Activated naive CD4-positive, alpha-beta T cell treated with Interleukin-2 at 50 U/mL for 16 hours (primary cell): ENCODE results near the gene DNAI2.
"Not testable (repeated sequence)": the region's sequence is repeated elsewhere in the genome, so short reads cannot be mapped to it uniquely, and the experiment has no call there.

Experiments
- DNase-seq: peaks from one replicate; pipeline ENCODE4 v3.0.0-alpha.2; 2020

Gene DNAI2

DNA sequence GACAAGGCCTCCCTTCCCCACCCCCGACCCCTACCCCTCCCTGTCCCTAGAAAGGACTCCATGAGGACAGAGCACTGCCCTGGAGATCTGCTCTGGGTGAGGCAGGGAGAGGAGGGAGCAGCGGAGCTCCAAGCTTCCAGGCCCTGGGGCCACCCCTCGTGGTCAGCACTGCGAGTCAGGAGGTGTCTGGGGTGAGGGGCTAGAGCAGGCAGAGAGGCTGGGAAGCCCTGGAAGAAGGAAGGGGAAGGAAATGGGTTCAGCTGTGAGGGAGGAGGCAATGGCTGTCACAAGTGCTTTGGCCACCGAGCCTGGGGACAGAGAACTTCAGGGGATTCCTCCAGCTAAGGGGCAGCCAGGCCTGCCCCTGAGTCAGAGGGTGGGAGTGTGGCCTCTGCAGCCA is 28.2 kb upstream of the DNAI2 start:
- DNase-seq: no peak

DNA sequence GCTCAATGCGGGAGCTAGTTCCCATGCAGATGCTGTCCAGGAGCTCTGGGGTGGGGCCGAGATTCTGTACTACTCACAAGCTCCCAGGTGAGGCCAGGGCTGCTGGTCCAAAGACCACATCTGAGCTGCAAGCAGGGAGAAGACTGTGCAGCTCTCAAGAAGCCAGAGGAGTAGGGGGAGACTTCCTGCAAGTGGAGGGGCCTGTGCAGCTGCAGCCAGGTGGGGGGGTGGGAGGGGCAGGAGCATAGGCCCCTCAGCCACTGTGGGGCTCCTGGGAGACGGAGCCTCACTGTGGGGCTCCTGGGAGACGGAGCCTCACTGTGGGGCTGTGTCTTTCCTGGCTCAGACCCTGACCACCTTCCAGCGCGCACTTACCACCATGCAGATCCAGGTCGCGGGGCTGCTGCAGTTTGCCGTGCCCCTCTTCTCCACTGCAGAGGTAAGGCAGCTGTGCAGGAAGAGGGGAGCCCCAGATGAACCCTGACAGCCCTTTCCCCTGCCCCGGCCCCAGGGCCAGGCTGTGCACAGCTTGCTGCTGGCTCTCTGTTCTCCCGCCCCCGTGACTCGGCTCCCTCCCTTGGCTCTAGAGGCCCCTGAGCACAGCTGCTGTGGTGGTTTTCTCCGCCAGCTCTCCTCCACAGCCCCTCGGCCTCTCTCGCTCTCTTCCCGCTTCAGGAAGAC is 24.3 kb upstream of the DNAI2 start:
- no peak for DNase-seq

DNA sequence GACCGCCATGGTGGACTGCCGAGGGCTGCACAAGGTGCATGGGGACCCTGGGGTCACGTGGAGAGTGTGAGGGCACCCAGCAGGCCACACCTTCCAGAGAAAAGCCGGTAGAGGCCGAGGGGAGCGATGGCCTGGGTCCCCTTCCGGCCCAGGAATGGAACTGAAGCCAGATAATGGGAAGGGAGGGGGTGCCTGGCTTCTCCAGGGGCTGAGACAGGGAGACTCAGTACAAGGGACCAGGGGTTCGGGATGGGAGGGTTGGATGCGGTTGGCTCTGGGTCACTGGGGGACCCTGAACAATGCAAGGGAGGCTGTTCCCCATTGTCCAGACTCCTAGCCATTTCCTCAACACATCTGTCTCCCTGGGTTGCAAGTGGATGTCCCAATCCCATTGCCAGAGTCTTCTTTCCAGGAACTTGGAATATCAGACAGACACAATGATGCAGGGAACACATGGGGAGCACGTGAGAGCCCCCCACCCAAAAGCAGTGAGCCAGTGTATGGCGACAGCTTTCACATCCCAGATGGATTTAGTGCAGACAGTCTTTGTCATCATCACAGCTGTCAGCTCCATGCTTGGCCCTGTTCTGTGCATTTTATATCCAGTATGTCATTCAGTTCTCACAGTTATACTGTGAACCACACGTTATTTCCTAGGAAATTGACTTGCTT is 23.6 kb upstream of the DNAI2 start:
- DNase-seq: no peak

DNA sequence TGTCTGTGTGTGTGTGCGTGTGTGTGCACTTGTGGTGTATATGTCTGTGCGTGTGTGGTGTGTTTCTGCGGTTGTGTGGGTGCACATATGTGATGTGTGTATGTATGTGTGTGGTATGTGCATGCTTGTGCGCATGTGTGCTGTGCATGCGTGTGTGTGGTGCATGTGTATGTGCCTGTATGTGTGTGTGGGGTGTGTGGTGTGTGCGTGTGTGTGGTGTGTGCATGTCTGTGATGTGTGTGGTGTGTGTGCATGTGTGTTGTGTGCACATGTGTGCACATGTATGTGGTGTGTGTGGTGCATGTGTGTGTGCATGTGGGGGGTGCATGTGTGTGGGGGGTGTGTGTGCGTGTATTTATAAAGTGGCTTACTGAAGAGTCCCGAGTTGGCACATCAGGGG is 23.0 kb upstream of the DNAI2 start:
- no peak for DNase-seq

DNA sequence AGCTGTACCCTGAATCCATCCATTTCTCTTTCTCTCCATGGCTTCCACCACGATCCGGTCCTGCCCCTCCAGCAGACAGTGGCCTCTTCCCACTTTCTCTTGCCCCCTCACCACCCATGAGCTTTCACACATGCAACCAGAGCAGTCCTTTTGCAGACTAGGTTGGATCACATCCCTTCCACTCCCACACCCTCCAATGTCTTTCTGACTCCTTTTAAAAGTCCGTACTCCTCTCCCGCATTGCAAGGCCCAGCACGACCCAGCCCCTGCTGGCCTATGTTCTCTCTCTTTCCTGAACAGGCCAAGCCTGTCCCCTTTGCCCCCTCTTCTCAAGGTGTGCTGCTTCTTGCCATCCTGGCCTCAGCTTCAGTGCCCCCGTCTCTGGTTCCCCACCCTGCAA is 22.5 kb upstream of the DNAI2 start:
- no peak for DNase-seq

DNA sequence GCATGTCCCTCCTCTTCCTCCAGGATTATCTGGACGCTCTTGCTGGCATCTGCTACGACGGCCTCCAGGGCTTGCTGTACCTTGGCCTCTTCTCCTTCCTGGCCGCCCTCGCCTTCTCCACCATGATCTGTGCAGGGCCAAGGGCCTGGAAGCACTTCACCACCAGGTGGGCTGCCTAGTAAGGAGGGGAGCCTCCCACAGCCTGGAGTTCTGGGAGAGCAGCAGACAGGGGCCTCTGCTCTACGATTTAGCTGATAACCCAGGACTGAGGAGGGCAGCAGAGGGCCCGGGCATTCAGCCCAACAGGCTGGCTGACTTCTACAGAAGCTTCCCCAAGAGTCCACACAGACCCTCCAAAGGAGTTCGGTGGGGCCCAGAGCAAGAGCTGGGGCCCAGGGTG is 21.8 kb upstream of the DNAI2 start:
- DNase-seq: no peak

DNA sequence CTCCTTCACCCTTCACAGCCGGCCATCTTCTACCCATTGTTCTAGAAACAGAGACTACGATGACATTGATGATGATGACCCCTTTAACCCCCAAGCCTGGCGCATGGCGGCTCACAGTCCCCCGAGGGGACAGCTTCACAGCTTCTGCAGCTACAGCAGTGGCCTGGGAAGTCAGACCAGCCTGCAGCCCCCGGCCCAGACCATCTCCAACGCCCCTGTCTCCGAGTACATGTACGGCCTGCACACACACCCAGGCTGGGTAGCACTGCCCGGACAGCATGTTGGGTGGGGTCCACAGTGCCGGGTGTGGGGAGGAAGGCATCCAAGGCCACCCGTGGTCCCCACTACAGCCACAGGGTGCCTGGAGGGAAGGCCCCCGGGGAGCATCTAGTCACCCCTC is 21.0 kb upstream of the DNAI2 start:
- DNase-seq: no peak

DNA sequence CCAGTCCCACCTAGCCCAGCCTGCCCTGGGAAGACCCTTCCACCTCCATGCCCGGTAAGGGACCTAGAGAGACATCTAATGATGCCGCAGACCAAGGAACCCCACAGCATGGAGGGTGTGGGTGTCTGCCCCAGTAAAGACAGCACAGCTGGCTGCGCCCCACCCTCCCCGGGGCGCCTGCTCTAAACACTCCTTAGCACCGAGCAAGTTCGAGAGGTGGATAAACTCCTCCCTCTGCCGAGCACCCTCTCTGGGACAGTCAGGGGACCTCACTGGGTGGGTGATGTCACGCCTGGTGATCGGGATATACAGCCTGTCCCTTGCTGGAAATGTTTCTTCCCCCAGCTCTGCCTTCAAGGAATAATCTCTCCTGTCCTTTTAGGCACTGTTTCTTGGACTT is 16.7 kb upstream of the DNAI2 start:
- no peak for DNase-seq

DNA sequence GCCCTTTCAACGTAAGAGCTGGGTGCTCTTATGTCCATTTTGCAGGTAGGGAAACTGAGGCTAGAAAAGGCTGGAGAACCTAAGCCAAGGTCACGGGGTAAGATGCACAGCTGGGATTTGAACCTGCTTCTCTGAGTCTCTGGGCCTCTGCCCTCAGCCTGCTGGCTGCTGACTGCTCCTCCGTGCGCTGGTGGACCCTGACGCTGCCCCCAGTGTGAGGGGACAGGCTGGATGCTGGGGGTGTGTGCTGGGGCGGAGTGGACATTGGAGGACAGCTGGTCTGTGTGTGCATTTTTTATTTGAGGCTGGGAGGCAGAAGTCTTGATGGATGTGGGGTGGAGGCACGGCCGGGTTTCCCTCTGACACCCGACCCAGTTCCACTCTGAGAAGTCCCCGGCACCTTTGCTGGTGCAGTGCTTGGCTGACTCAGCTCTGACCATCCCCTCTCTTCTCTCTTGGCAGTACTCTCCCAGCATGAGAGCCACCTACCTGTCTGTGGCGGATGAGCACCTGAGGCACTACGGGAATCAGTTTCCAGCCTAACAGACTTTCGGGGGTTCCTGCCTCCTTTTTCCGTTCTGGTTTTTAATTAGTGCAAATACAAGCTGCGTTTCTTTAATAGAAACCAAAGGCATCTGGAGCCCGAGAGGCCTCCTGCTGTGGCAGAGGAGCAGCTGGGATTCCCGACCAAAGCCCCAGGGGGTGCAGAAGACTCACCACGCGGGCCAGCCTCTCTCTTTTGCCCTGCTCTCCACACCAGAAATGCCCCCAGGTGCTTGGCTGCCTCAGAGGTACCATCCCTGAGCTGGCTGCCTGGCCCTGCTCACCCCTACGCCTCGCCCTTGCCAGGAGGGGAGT is 14.1 kb upstream of the DNAI2 start:
- DNase-seq: no peak

DNA sequence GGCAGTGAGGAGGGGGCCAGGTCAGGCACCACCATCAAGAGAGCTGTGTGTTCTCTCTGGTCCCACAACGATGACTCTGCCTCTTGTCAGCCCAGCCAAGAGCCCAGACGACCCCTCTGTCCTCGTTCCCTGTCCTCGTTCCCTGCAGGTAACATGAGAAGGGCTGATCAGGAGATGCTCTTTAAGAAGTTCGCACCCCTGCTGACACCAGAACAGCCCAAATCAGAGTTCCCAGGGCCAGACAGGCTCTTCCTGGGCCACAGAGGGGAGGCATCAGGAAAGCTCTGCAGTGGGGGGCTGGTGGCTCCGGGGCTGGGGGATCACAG is 13.5 kb upstream of the DNAI2 start:
- DNase-seq: no peak

DNA sequence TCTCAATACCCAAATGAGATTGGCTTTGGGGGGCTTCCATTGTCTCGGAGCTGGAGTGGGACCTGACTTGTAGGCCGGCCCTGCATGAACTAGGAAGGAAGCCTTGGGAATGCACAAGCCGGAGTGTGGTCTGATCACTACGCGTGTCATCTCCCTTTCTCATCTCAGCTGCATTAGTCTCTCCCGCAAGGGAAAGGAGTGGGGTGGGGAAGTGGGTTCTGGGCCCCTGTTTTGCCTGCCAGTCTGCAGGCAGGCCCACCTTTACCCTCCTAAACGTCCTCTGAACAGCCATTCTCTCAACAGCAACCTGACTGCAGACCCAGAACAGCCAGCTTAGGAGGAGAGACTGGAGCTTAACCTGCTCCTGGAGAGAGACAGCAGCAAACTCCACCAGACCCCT is 11.4 kb upstream of the DNAI2 start:
- DNase-seq: no peak

DNA sequence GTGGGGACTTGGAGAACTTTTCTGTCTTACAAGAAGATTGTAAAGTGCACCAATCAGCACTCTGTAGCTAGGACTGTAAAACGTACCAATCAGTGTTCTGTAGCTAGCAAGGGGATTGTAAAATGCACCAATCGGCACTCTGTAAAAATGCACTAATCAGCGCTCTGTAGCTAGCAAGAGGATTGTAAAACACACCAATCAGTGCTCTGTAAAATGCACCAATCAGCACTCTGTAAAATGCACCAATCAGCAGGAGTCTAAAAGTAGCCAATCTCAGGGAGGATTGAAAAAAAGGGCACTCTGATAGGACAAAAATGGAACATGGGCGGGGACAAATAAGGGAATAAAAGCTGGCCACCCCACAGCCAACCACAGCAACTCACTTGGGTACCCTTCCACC is 7.0 kb upstream of the DNAI2 start:
- not testable (repeated sequence) for DNase-seq

DNA sequence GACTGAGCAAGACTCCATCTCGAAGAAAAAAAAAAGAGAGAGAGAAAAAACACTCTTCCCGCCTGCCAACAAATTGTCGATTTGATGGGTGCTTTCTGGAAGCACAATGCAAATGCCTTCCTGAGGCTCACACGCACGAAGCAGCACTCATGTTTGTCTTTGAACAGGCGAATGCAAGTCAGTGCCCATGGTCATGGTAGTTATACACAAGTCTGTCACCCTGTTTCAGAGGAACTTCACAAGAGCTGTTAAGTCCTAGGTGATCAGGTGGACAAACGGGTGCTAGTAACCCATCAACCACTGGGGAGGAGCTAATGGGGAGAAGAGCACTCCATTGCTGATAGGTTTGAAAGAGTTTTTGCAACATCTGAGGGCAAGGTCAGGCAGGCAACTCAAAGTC is 6.5 kb upstream of the DNAI2 start:
- DNase-seq: no peak

DNA sequence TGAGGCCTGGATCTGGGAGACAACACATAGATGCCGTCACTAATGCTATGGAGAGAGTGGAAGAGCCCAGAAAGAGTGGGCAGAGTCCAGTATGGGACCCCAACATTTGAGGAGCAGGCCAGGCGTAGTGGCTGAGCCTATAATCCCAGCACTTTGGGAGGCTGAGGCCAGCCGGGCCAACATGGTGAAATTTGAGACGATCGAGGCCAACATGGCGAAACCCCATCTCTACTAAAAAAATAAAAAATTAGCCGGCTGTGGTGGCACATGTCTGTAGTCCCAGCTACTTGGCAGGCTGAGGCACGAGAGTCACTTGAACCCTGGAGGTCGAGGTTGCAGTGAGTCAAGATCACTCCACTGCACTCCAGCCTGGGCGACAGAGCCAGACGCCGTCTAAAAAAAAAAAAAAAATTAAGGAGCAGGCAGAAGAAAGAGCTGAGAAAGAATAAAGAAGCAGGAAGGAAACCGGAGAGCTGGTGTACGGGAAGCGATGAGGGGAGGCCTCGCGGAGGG is 6.0 kb upstream of the DNAI2 start:
- no peak for DNase-seq

DNA sequence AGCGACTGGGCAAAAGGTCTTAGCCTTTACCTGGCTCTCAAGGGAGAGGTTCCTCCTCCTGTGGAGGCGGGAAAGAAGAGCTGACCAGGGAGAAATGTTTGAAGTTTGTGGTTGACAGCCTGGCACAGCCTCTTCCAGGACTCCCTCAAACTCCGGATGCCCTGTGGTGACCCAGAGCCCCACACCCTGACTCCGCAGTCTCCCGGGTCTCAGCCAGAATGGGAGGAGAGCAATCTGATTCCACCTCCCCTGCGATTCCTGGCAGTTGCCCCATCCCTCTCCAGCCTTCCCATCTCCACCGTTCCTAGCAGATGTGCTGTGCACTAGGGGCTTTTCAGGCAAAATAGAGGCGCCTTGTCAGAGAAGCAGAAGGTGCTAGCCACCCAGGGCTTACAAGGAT is 5.5 kb upstream of the DNAI2 start:
- DNase-seq: no peak

DNA sequence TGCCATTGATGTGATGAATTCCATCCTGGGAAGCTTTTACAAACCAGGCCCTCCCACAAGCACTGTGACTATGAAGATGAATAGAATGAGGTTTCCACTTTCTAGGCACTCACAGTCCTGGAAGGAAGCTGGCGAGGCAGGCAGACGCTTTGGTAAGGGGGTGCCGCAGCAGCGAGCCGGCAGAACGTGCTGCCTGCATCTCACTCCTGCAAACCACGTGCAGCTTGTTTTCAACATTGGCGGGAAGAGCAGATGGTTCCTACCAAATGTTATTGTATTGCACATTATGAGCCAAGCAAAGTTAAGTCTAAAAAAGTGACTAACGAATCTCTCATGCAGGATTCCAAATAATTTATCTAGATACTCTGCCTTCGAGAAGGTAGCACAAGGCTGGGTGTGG is 3.7 kb upstream of the DNAI2 start:
- DNase-seq: no peak

DNA sequence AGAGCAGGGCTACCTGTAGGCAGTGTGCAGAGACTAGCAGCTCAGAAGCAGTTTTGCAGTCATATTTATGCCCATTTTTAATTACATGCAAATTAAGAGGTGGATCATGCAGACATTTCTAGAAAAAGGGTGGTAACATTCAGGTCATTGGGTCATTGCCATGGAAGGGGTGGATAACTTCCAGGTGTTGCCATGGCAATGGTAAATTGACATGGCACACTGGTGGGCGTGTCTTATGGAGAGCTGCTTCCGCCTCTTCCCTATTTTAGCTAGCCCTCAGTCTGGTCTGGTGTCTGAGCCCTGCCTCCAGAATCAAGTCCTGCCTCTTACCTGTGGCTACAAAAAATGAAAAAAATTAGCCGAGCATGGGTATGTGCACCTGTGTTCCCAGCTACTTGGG is 2.8 kb upstream of the DNAI2 start:
- no peak for DNase-seq

DNA sequence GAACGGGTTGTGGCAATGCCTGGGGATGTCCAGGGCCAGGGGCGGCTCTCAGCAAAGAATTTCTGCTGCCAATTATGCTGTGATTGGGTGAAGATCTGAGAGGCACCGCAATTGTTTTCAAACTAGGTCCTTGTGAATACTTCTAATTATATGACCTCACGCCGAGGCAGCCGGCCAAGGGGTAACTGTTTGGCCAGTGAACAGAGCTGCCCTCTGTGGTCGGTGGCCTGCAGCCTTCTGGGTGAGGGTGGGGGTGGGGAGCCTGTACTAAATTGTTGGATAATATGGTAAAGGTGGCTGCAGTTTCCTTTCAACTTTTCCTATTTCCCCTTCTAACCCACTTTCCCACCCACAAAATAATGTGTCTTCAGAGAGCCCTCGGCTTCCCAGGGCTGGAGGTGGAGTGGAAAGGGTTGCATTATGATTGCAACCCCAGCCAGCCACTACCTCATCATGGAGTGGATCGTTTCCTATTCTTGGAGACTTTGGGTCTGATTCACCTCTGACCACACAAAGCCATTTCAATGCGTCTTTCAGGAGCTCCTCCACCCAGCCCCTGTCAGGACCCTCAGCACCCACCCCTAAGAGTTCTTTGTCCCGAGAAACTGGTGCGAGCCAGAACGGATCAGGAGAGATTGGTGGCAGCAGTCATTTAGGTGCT is 2.0 kb upstream of the DNAI2 start:
- DNase-seq: no peak

DNA sequence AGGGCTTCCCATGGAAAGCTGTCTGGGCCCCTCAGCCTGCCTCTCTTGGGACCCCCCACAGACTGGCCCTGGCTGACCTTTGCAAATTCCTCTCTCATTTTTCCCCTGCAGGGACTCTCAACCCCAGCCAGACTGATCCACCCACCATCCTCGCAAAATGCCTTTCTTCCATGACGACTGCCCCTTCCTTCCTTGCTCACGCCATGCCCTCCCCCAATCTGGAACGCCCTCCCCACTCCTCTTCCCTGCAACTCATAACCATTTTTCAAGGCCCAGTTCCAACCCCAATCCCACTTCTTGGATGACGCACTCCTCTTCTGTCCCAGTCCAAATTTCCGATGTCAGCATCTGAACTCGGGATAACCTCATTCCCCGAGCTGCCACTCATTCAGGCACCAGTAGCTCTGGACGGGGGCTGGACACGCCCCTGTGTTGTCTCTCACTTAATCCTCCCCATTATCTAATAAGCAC is 1.3 kb upstream of the DNAI2 start:
- no peak for DNase-seq

DNA sequence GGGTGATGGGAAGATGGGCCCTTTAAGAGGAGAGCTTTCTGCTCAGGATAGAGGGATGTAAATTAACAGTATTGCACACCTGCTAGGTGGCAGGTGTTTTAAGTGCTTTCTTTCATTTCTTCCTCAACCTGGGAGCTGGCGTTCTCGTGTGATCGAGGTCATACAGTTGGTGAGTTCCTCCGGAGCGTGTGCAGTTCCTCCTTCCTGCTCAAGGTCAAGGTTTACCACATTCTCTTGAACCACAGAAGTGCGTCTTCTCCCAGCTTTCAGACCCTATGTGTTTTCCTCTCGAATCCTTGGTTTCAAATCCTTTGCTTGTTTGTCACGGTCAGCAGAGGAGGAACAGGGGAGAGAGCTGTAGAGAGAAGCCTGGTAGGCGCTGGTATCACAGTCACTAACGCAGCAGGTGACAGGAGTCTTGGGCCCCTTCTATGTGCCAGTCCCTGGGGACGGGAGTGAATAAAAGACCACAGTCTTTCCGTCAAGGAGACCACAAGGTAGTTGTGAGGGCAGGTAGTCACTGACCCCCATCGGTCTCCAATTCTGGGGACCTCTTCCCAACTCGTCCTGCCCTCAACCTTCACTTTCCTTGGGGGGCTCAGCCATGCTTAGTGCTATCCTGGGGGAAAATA is 791 bp downstream of the DNAI2 start:
- no peak for DNase-seq

DNA sequence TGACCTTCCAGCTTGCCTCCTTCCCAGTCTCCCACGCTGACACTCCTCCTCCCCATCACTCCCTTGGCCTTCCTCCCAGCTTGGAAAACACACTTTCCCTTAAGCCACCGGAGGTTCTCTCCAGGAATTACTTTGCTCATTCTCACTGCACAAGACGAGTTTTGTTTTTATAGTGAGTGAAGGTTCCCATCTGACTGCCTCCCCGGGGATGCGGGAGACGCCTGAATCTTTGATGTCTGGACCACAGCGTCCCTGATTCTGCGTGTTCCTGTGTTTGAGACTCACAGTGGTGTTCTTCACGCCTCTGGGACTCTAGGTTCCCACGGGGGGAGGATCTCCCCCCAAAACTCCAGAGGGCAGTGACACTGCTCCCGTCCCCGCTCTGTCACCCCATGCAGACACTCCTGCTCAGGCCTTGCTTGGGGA is 2.0 kb downstream of the DNAI2 start:
- DNase-seq: no peak

DNA sequence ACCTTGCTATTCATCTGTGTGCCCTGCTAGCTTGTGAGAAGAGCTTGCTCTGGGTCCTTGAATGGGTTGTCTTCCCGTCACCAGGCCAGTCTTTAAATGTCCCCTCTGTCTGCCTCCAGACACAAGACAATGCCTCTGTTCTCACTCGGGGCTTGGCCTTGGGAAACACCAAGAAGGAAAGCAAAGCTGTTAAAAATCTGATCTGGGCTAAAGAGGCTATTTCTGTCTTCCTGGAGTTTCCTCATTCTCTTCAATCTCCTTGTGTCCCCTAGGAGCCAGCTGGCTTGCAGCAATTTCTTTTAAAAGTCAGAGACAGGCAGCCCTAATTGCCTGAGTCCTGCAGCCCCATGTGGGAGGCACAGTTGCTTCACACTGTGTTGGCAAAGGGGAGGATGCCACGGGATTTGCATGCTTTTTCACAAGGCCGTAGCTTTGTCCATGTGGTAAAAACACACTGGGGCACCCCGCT is 2.5 kb downstream of the DNAI2 start:
- no peak for DNase-seq

DNA sequence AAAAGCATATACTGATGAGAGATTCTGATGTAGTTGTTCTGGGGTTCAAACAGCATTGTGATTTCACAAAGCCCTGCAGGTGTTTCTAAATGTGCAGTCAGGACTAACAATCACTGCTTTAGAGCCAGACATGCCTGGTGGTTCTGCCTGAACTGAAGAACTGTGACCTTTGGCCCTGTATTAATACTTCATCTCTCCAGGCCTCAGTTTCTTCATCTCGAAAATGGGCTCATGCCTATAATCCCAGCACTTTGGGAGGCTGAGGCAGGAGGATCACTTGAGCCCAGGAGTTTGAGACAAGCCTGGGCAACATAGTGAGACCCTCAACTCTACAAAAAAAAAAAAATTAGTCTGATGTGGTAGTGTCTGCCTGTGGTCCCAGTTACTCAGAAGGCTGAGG is 3.9 kb downstream of the DNAI2 start:
- DNase-seq: no peak
